ENCODE data around the gene CRYBG1.

Gene CRYBG1

GRCh38 chr6:106466211-106466610, 105.7 kb downstream of the CRYBG1 start:
- DNase-seq, result no peak

GRCh38 chr6:106468935-106469334, 108.4 kb downstream of the CRYBG1 start:
- DNase-seq, result no peak

- DNase-seq, result no peak
Observed at GRCh38 chr6:106469882-106470281, 109.4 kb downstream of the CRYBG1 start.

- DNase-seq, result no peak
Observed at GRCh38 chr6:106470316-106470715, 109.8 kb downstream of the CRYBG1 start.

- no peak for DNase-seq
Observed at GRCh38 chr6:106470811-106471210, 110.3 kb downstream of the CRYBG1 start.

GRCh38 chr6:106473812-106474211, 113.3 kb downstream of the CRYBG1 start:
- DNase-seq, result no peak

GRCh38 chr6:106474466-106474865, 113.9 kb downstream of the CRYBG1 start:
- no peak for DNase-seq

GRCh38 chr6:106475284-106475683, 114.8 kb downstream of the CRYBG1 start:
- DNase-seq, result no peak

- DNase-seq, result no peak
Observed at GRCh38 chr6:106476331-106477105, 116.0 kb downstream of the CRYBG1 start.

- DNase-seq, result no peak
Observed at GRCh38 chr6:106477146-106477545, 116.6 kb downstream of the CRYBG1 start.

GRCh38 chr6:106477790-106478189, 117.3 kb downstream of the CRYBG1 start:
- DNase-seq, result no peak

- no peak for DNase-seq
Observed at GRCh38 chr6:106486236-106486635, 125.7 kb downstream of the CRYBG1 start.

- no peak for DNase-seq
Observed at GRCh38 chr6:106488494-106489370, 128.2 kb downstream of the CRYBG1 start.

GRCh38 chr6:106490030-106490429, 129.5 kb downstream of the CRYBG1 start:
- no peak for DNase-seq

GRCh38 chr6:106490436-106490835, 129.9 kb downstream of the CRYBG1 start:
- DNase-seq, result no peak

GRCh38 chr6:106490974-106491373, 130.5 kb downstream of the CRYBG1 start:
- DNase-seq, result no peak

- no peak for DNase-seq
Observed at GRCh38 chr6:106495014-106495413, 134.5 kb downstream of the CRYBG1 start.

- no peak for DNase-seq
Observed at GRCh38 chr6:106496823-106497222, 136.3 kb downstream of the CRYBG1 start.

GRCh38 chr6:106501960-106502371, 141.4 kb downstream of the CRYBG1 start:
- DNase-seq, result no peak

GRCh38 chr6:106502559-106502958, 142.0 kb downstream of the CRYBG1 start:
- DNase-seq, result no peak

- DNase-seq, result no peak
Observed at GRCh38 chr6:106508277-106508676, 147.8 kb downstream of the CRYBG1 start.

GRCh38 chr6:106508834-106509233, 148.3 kb downstream of the CRYBG1 start:
- DNase-seq, result no peak

- no peak for DNase-seq
Observed at GRCh38 chr6:106509420-106510089, 149.0 kb downstream of the CRYBG1 start.

Measured in effector CD4-positive, alpha-beta T cell (primary cell).